Mesothelial cell of epicardium (in vitro differentiated cells): ENCODE measurements around the gene SHROOM1. TPM values are rescaled to one million over a fixed set of nuclear protein-coding genes. Genes with fewer than 3 reads are reported as not detected.

Experiments
- DNase-seq, 2 experiments: peaks; one replicate each; pipeline ENCODE4 v3.0.0; 2021; ENCODE audit warnings: low spot score in 2 of 2; ENCODE audit not compliant: unreplicated experiment in 2 of 2
- H3K27ac Mint-ChIP-seq: 2 replicates; pipeline ENCODE4 v1.8.0; 2021; ENCODE audit warnings: mixed read lengths
- H3K27me3 Mint-ChIP-seq: 2 replicates; pipeline ENCODE4 v1.8.0; 2021; ENCODE audit warnings: low read depth, mixed read lengths
- H3K36me3 Mint-ChIP-seq: 2 replicates; pipeline ENCODE4 v1.8.0; 2021; ENCODE audit warnings: mixed read lengths
- H3K4me1 Mint-ChIP-seq: 2 replicates; pipeline ENCODE4 v1.8.0; 2021; ENCODE audit warnings: mixed read lengths
- H3K4me3 Mint-ChIP-seq: 2 replicates; pipeline ENCODE4 v1.8.0; 2021; ENCODE audit warnings: mild to moderate bottlenecking, moderate library complexity, mixed read lengths
- H3K9me3 Mint-ChIP-seq: 2 replicates; pipeline ENCODE4 v1.8.0; 2021; ENCODE audit warnings: mixed read lengths
- CTCF ChIP-seq: fragments of 200-600 bp; sonication (generic); IDR thresholded peaks from one replicate; pipeline ENCODE4 v1.5.0; 2021; ENCODE audit warnings: antibody characterized with exemption; ENCODE audit not compliant: unreplicated experiment
- total RNA-seq: library from RNA; stranded (reverse); gene quantifications from 3 replicates; pipeline ENCODE4 v1.2.1, GENCODE V29; 2021

SHROOM1 gene
- total RNA-seq, 1 donor from 2014 or later, result 12.2 TPM

- DNase-seq, result no peak
- H3K27ac Mint-ChIP-seq, result no peak overlapping the region
- no peak for TF ChIP-seq CTCF
- no peak overlapping the region for H3K4me3 Mint-ChIP-seq
- H3K36me3 Mint-ChIP-seq, result no peaks in the 10 kb centered on the region
- H3K4me1 Mint-ChIP-seq, result peaks cover 9% of the 10 kb centered on the region
- H3K27me3 Mint-ChIP-seq, result no peaks in the 10 kb centered on the region
- H3K9me3 Mint-ChIP-seq, result peaks cover 6% of the 10 kb centered on the region
Observed at GRCh38 chr5:132788990-132789886, 41.2 kb downstream of the SHROOM1 start.

GRCh38 chr5:132788508-132788907 is 41.9 kb downstream of the SHROOM1 start:
- no peak overlapping the region for H3K4me3 Mint-ChIP-seq
- no peak for TF ChIP-seq CTCF

GRCh38 chr5:132787076-132787475 is 43.4 kb downstream of the SHROOM1 start:
- Mint-ChIP-seq H3K4me1 (peaks cover 9% of the 10 kb centered on the region), H3K27me3 (no peaks in the 10 kb centered on the region), H3K4me3 (no peak overlapping the region), H3K36me3 (no peaks in the 10 kb centered on the region), H3K27ac (no peak overlapping the region), H3K9me3 (peaks cover 6% of the 10 kb centered on the region)
- DNase-seq, result no peak
- no peak for TF ChIP-seq CTCF

More at GRCh38 chr5:132788508-132788907, 41.9 kb downstream of the SHROOM1 start:
- H3K36me3 Mint-ChIP-seq, result no peaks in the 10 kb centered on the region
- no peak for DNase-seq
- peaks cover 6% of the 10 kb centered on the region for H3K9me3 Mint-ChIP-seq
- H3K4me1 Mint-ChIP-seq, result peaks cover 9% of the 10 kb centered on the region
- no peak overlapping the region for H3K27ac Mint-ChIP-seq
- H3K27me3 Mint-ChIP-seq, result no peaks in the 10 kb centered on the region

- Mint-ChIP-seq H3K4me1 (peaks cover 9% of the 10 kb centered on the region), H3K4me3 (no peak overlapping the region), H3K36me3 (no peaks in the 10 kb centered on the region), H3K27ac (no peak overlapping the region), H3K27me3 (peaks cover 2% of the 10 kb centered on the region), H3K9me3 (peaks cover 6% of the 10 kb centered on the region)
- DNase-seq, result no peak
- no peak for TF ChIP-seq CTCF
Observed at GRCh38 chr5:132785864-132786263, 44.6 kb downstream of the SHROOM1 start.

- Mint-ChIP-seq H3K27me3 (peaks cover 2% of the 10 kb centered on the region), H3K36me3 (no peaks in the 10 kb centered on the region), H3K9me3 (peaks cover 6% of the 10 kb centered on the region), H3K4me3 (no peak overlapping the region), H3K4me1 (peaks cover 9% of the 10 kb centered on the region), H3K27ac (no peak overlapping the region)
- TF ChIP-seq CTCF, result no peak
- DNase-seq, result no peak
Observed at GRCh38 chr5:132785365-132785764, 45.1 kb downstream of the SHROOM1 start.
